Stimulated activated naive B cell treated with anti-CD40 and anti-IgM and Interleukin-4, amounts not matched to agents 10 μg/mL and 1 μg/mL and 100 μg/mL, for 72 hours (primary cell): ENCODE measurements around the gene ARAP1.
"Not testable (repeated sequence)": the region's sequence is repeated elsewhere in the genome, so short reads cannot be mapped to it uniquely, and the experiment has no call there.

Source experiments
- ATAC-seq, 2 donors: fragments of 150-1000 bp; cut with Tn5 transposase; replicated peaks; 2 replicates each; pipeline ENCODE4 v1.10.0; 2021; ENCODE audit warnings: moderate library complexity in 1 of 2
- DNase-seq: peaks from one replicate; pipeline ENCODE4 v3.0.0; 2021
- H3K27ac Mint-ChIP-seq: one replicate; pipeline ENCODE4 v1.8.0; 2022; ENCODE audit warnings: mild to moderate bottlenecking, mixed read lengths
- H3K27me3 Mint-ChIP-seq, 2 donors: one replicate each; pipeline ENCODE4 v1.8.0; 2022; ENCODE audit warnings: mixed read lengths in 2 of 2
- H3K36me3 Mint-ChIP-seq, 2 donors: one replicate each; pipeline ENCODE4 v1.8.0; 2022; ENCODE audit warnings: mixed read lengths in 2 of 2, mild to moderate bottlenecking in 1 of 2
- H3K4me1 Mint-ChIP-seq, 2 donors: one replicate each; pipeline ENCODE4 v1.8.0; 2022; ENCODE audit warnings: mixed read lengths in 2 of 2, mild to moderate bottlenecking in 1 of 2
- H3K4me3 Mint-ChIP-seq, 2 donors: one replicate each; pipeline ENCODE4 v1.8.0; 2022; ENCODE audit warnings: mild to moderate bottlenecking in 2 of 2, mixed read lengths in 2 of 2, moderate library complexity in 1 of 2
- H3K9me3 Mint-ChIP-seq, 2 donors: one replicate each; pipeline ENCODE4 v1.8.0; 2022; ENCODE audit warnings: mixed read lengths in 2 of 2, mild to moderate bottlenecking in 1 of 2

ARAP1 gene

GRCh38 chr11:72752088-72752914 lies at the start of gene ARAP1:
Gene ARAP1 (minus strand): TSS chr11:72752408. CDS start chr11:72727128, 25,280 bp downstream.
- H3K27me3 Mint-ChIP-seq: no peaks in the 10 kb centered on the region
- H3K36me3 Mint-ChIP-seq: peaks cover 6 to 28% of the 10 kb centered on the region in 2 donors
- H3K9me3 Mint-ChIP-seq: no peaks in the 10 kb centered on the region
- DNase-seq (peak; percentile 65), ATAC-seq (peak; percentile 83 to 87)
- H3K4me1 Mint-ChIP-seq: peaks cover 43 to 57% of the 10 kb centered on the region in 2 donors
- H3K27ac Mint-ChIP-seq: peak within 1 kb of the TSS; percentile 84
- peak within 1 kb of the TSS; percentile 88 to 91 for H3K4me3 Mint-ChIP-seq

GRCh38 chr11:72799441-72799840 lies 47.2 kb upstream of the ARAP1 start:
- no peaks in the 10 kb centered on the region for H3K27me3 Mint-ChIP-seq
- no peaks in the 10 kb centered on the region for H3K9me3 Mint-ChIP-seq
- H3K4me1 Mint-ChIP-seq: peaks cover 7 to 20% of the 10 kb centered on the region in 2 donors
- no peak overlapping the region for H3K27ac Mint-ChIP-seq
- ATAC-seq: no peak
- H3K4me3 Mint-ChIP-seq: no peak overlapping the region
- no peak for DNase-seq
- no peaks in the 10 kb centered on the region for H3K36me3 Mint-ChIP-seq

GRCh38 chr11:72798361-72798760 lies 46.2 kb upstream of the ARAP1 start:
- H3K4me1 Mint-ChIP-seq: peaks cover 9 to 30% of the 10 kb centered on the region in 2 donors
- H3K4me3 Mint-ChIP-seq: no peak overlapping the region
- no peak for ATAC-seq
- no peaks in the 10 kb centered on the region for H3K9me3 Mint-ChIP-seq
- no peaks in the 10 kb centered on the region for H3K27me3 Mint-ChIP-seq
- no peaks in the 10 kb centered on the region for H3K36me3 Mint-ChIP-seq
- no peak overlapping the region for H3K27ac Mint-ChIP-seq
- DNase-seq: no peak

- H3K4me1 Mint-ChIP-seq: peaks cover 19 to 51% of the 10 kb centered on the region in 2 donors
- DNase-seq (peak; percentile 92), ATAC-seq (peak; percentile 96 to 98)
- H3K36me3 Mint-ChIP-seq: no peaks in the 10 kb centered on the region
- H3K27ac Mint-ChIP-seq: peak within 1 kb of the TSS; percentile 100
- H3K27me3 Mint-ChIP-seq: no peaks in the 10 kb centered on the region
- peak within 1 kb of the TSS; percentile 96 to 97 for H3K4me3 Mint-ChIP-seq
- H3K9me3 Mint-ChIP-seq: no peaks in the 10 kb centered on the region
These were observed 41.5 kb upstream of the ARAP1 start, which contains the start of gene STARD10 for GRCh38 chr11:72793425-72794367. Gene STARD10 (minus strand): TSS chr11:72794047. CDS start chr11:72781181, 12,866 bp downstream.

GRCh38 chr11:72793076-72793424 lies 40.8 kb upstream of the ARAP1 start:
- peaks cover 22 to 51% of the 10 kb centered on the region in 2 donors for H3K4me1 Mint-ChIP-seq
- H3K36me3 Mint-ChIP-seq: no peaks in the 10 kb centered on the region
- peak overlapping the region; percentile 100 for H3K27ac Mint-ChIP-seq
- peak overlapping the region; percentile 96 to 97 for H3K4me3 Mint-ChIP-seq
- no peaks in the 10 kb centered on the region for H3K27me3 Mint-ChIP-seq
- ATAC-seq: no peak
- DNase-seq: no peak
- H3K9me3 Mint-ChIP-seq: no peaks in the 10 kb centered on the region

GRCh38 chr11:72792437-72793021 lies 40.3 kb upstream of the ARAP1 start:
- ATAC-seq (no peak), DNase-seq (no peak)
- H3K9me3 Mint-ChIP-seq: no peaks in the 10 kb centered on the region
- no peak overlapping the region for H3K4me3 Mint-ChIP-seq
- peaks cover 27 to 53% of the 10 kb centered on the region in 2 donors for H3K4me1 Mint-ChIP-seq
- H3K27ac Mint-ChIP-seq: peak overlapping the region; percentile 100
- H3K36me3 Mint-ChIP-seq: no peaks in the 10 kb centered on the region
- no peaks in the 10 kb centered on the region for H3K27me3 Mint-ChIP-seq

- H3K4me3 Mint-ChIP-seq, H3K36me3 Mint-ChIP-seq, DNase-seq, H3K27ac Mint-ChIP-seq, ATAC-seq, H3K9me3 Mint-ChIP-seq, H3K27me3 Mint-ChIP-seq: not testable (repeated sequence)
- peaks cover 34 to 65% of the 10 kb centered on the region in 2 donors for H3K4me1 Mint-ChIP-seq
These were observed 39.0 kb upstream of the ARAP1 start for GRCh38 chr11:72791228-72791627.

- Mint-ChIP-seq H3K9me3 (no peaks in the 10 kb centered on the region), H3K4me1 (peaks cover 32 to 65% of the 10 kb centered on the region in 2 donors), H3K27me3 (no peaks in the 10 kb centered on the region), H3K27ac (no peak overlapping the region), H3K36me3 (no peaks in the 10 kb centered on the region), H3K4me3 (no peak overlapping the region)
- DNase-seq (no peak), ATAC-seq (no peak)
These were observed 37.4 kb upstream of the ARAP1 start for GRCh38 chr11:72789493-72790131.

- no peaks in the 10 kb centered on the region for H3K27me3 Mint-ChIP-seq
- H3K27ac Mint-ChIP-seq: peak overlapping the region; percentile 87
- H3K4me3 Mint-ChIP-seq: peak overlapping the region; percentile 37 to 41
- no peaks in the 10 kb centered on the region for H3K9me3 Mint-ChIP-seq
- DNase-seq (no peak), ATAC-seq (no peak)
- H3K4me1 Mint-ChIP-seq: peaks cover 27 to 54% of the 10 kb centered on the region in 2 donors
- no peaks in the 10 kb centered on the region for H3K36me3 Mint-ChIP-seq
These were observed 36.0 kb upstream of the ARAP1 start for GRCh38 chr11:72788241-72788640.

- Mint-ChIP-seq H3K36me3 (no peaks in the 10 kb centered on the region), H3K4me1 (peaks cover 25 to 53% of the 10 kb centered on the region in 2 donors), H3K27me3 (no peaks in the 10 kb centered on the region), H3K9me3 (no peaks in the 10 kb centered on the region), H3K4me3 (peak overlapping the region; percentile 12 to 34), H3K27ac (peak overlapping the region; percentile 87)
- ATAC-seq (peak; percentile 82 to 86), DNase-seq (peak; percentile 33)
These were observed 35.3 kb upstream of the ARAP1 start for GRCh38 chr11:72787216-72788104.

- Mint-ChIP-seq H3K36me3 (no peaks in the 10 kb centered on the region), H3K4me3 (no peak overlapping the region), H3K4me1 (peaks cover 29 to 56% of the 10 kb centered on the region in 2 donors), H3K27ac (peak overlapping the region; percentile 87), H3K27me3 (no peaks in the 10 kb centered on the region), H3K9me3 (no peaks in the 10 kb centered on the region)
- DNase-seq (no peak), ATAC-seq (peak; percentile 17 to 18)
These were observed 34.4 kb upstream of the ARAP1 start for GRCh38 chr11:72786305-72787215.

GRCh38 chr11:72784662-72785061 lies 32.5 kb upstream of the ARAP1 start:
- H3K4me1 Mint-ChIP-seq: peaks cover 35 to 64% of the 10 kb centered on the region in 2 donors
- peaks cover 0 to 3% of the 10 kb centered on the region in 2 donors for H3K27me3 Mint-ChIP-seq
- no peaks in the 10 kb centered on the region for H3K9me3 Mint-ChIP-seq
- ATAC-seq: no peak
- H3K4me3 Mint-ChIP-seq: no peak overlapping the region
- H3K27ac Mint-ChIP-seq: no peak overlapping the region
- H3K36me3 Mint-ChIP-seq: no peaks in the 10 kb centered on the region
- no peak for DNase-seq
